HepG2 (cell line): ENCODE results near the gene MAD2L2. TPM values are rescaled to one million over a fixed set of nuclear protein-coding genes. Genes with fewer than 3 reads are reported as not detected.

ENCODE experiments used
- ATAC-seq: fragments of 200-7000 bp; cut with Tn5 transposase; 3 replicates; pipeline ENCODE4 v1.9.1; 2020; ENCODE audit warnings: mild to moderate bottlenecking, moderate library complexity
- BruUV-seq: library from RNA; stranded (reverse); fragments of 400-500 nt; replicated peaks from 2 replicates; lab custom pipeline; 2021; lab: Mats Ljungman, UMichigan
- CTCF ChIA-PET: fragments of 300-600 bp; formaldehyde crosslinking; extraction: SDS; loops from one replicate; lab custom pipeline; 2021; ENCODE audit warnings: low total read pairs, inconsistent platforms, low intra/inter-chr PET ratio; lab: Yijun Ruan, JAX
- POLR2A ChIA-PET: fragments of 350-600 bp; sonication (Branson Sonifier 250); formaldehyde crosslinking; loops from one replicate; lab custom pipeline; 2020; ENCODE audit warnings: antibody characterized with exemption, inconsistent platforms; lab: Yijun Ruan, JAX
- DNase-seq: peaks from one replicate; pipeline ENCODE4 v3.0.0-alpha.2; 2015; ENCODE audit warnings: low spot score
- FAIRE-seq: peaks from 3 replicates; lab custom pipeline; 2011; peaks lifted over from hg19 to GRCh38; lab: Jason Lieb, UNC
- H2AFZ ChIP-seq: one replicate; pipeline ENCODE4 v1.6.1; 2011; ENCODE audit warnings: low read length, inconsistent platforms
- H3K27ac ChIP-seq: fragments of 300-600 bp; 3 replicates; pipeline ENCODE4 v1.8.0; 2011; ENCODE audit warnings: mixed run types, mild to moderate bottlenecking, mixed read lengths, low read length, inconsistent platforms; ENCODE audit not compliant: insufficient read depth; ENCODE audit errors: extremely low read length
- H3K27me3 ChIP-seq, 2 experiments: fragments of 200-600 bp in 1 of 2; 2 replicates in 1 of 2; 3 replicates in 1 of 2; pipeline versions ENCODE4 v1.6.0 to v1.8.0; 2011; ENCODE audit warnings: low read length in 2 of 2, mild to moderate bottlenecking in 2 of 2, moderate library complexity in 2 of 2, inconsistent platforms in 1 of 2; ENCODE audit not compliant: insufficient read depth in 2 of 2, control insufficient read depth in 1 of 2
- H3K36me3 ChIP-seq, 2 experiments: fragments of 200-600 bp in 1 of 2; replicated peaks in 1 of 2; 2 replicates in 1 of 2; 3 replicates in 1 of 2; pipeline versions ENCODE4 v1.5.1 to v1.8.0; 2011; ENCODE audit warnings: low read length in 2 of 2, inconsistent platforms in 1 of 2; ENCODE audit not compliant: insufficient read depth in 2 of 2, control insufficient read depth in 1 of 2
- H3K4me1 ChIP-seq: 2 replicates; pipeline ENCODE4 v1.5.1; 2012; ENCODE audit warnings: low read length, inconsistent platforms; ENCODE audit not compliant: insufficient read depth
- H3K4me2 ChIP-seq: 2 replicates; pipeline ENCODE4 v1.6.0; 2011; ENCODE audit warnings: low read depth, low read length, inconsistent platforms
- H3K4me3 ChIP-seq, 3 experiments: fragments of 200-600 bp in 1 of 3; sonication (generic), shearing (Covaris generic) in 1 of 3; replicated peaks in 1 of 3; 2 replicates each; pipeline ENCODE4 v1.5.1; 2011 to 2016; ENCODE audit warnings: low read length in 3 of 3, inconsistent platforms in 2 of 3, low read depth in 2 of 3, mild to moderate bottlenecking in 2 of 3, control low read depth in 1 of 3, mixed read lengths in 1 of 3; ENCODE audit not compliant: insufficient read depth in 1 of 3
- H3K79me2 ChIP-seq: one replicate; pipeline ENCODE4 v1.6.1; 2011; ENCODE audit warnings: low read length, inconsistent platforms; ENCODE audit not compliant: insufficient read depth
- H3K9ac ChIP-seq: 2 replicates; pipeline ENCODE4 v1.6.0; 2011; ENCODE audit warnings: mild to moderate bottlenecking, low read depth, low read length, inconsistent platforms; ENCODE audit not compliant: insufficient read depth
- H3K9me3 ChIP-seq: 2 replicates; pipeline ENCODE4 v1.5.1; 2012; ENCODE audit warnings: mild to moderate bottlenecking, low read length
- H4K20me1 ChIP-seq: 2 replicates; pipeline ENCODE4 v1.6.0; 2011; ENCODE audit warnings: inconsistent platforms, mild to moderate bottlenecking, low read length, moderate library complexity; ENCODE audit not compliant: insufficient read depth
- HNRNPL ChIP-seq: fragments of 200-400 bp; formaldehyde crosslinking; IDR thresholded peaks from 2 replicates; pipeline ENCODE4 v1.6.1; 2017; ENCODE audit warnings: mild to moderate bottlenecking, low read depth, low read length
- KDM3A ChIP-seq: IDR thresholded peaks from 2 replicates; pipeline ENCODE4 v1.6.1; 2018; ENCODE audit warnings: low read depth, missing compliant biosample characterization
- KDM6A ChIP-seq: IDR thresholded peaks from 2 replicates; pipeline ENCODE4 v1.6.1; 2016; ENCODE audit warnings: low read depth
- RXRB ChIP-seq: IDR thresholded peaks from 2 replicates; pipeline ENCODE4 v1.6.1; 2016; ENCODE audit warnings: borderline replicate concordance, missing genetic modification reagents, missing compliant biosample characterization
- SRY ChIP-seq: sonication (generic); formaldehyde crosslinking; IDR thresholded peaks from 2 replicates; pipeline ENCODE4 v1.8.0; 2022; ENCODE audit warnings: mild to moderate bottlenecking, missing genetic modification reagents
- ZBTB43 ChIP-seq: sonication (generic); formaldehyde crosslinking; conservative IDR thresholded peaks from 2 replicates; pipeline ENCODE4 v1.4.0; 2020; ENCODE audit warnings: missing genetic modification reagents
- ZNF629 ChIP-seq: sonication (generic); formaldehyde crosslinking; conservative IDR thresholded peaks from 2 replicates; pipeline ENCODE4 v1.5.0; 2020; ENCODE audit warnings: missing genetic modification reagents
- ZNF766 ChIP-seq: sonication (generic); formaldehyde crosslinking; IDR thresholded peaks from 2 replicates; pipeline ENCODE4 v1.5.0; 2020; ENCODE audit warnings: missing genetic modification reagents, borderline replicate concordance
- WGBS: methylation state at CpG from one replicate; pipeline ENCODE4 v1.1.6; 2017; ENCODE audit warnings: low lambda C conversion rate; 5-methylcytosine and 5-hydroxymethylcytosine counted together
- in situ Hi-C: cut with HindIII; loops from 2 replicates; pipeline ENCODE4 v1.10.0; 2017; ENCODE audit warnings: low pct_unique_long_range_greater_than_20kb; ENCODE audit not compliant: extremely low pct_ligation_motif_present
- intact Hi-C: fragments of 100-400 bp; cut with micrococcal nuclease; formaldehyde crosslinking; loops from one replicate; pipeline ENCODE4 v1.10.0; 2022; ENCODE audit not compliant: unreplicated experiment
- polyA plus RNA-seq, 8 experiments: library from polyadenylated mRNA; depleted of rRNA in 3 of 8; stranded (reverse) in 7 of 8; unstranded in 1 of 8; fragments of >200 nt; fragmentation: Illumina TruSeq in 4 of 8; extraction: Trizol in 4 of 8; gene quantifications; 2 replicates each; pipeline versions ENCODE4 v1.2.1 to v1.2.3, GENCODE V29; 2011 to 2016; ENCODE audit warnings: low read depth in 4 of 8, missing spikeins in 1 of 8, mixed read lengths in 1 of 8; ENCODE audit not compliant: insufficient read depth in 1 of 8
- total RNA-seq, 5 experiments: library from RNA; depleted of rRNA; stranded (reverse); fragments of >200 nt; fragmentation: Illumina TruSeq; extraction: Trizol; gene quantifications; 2 replicates each; pipeline ENCODE4 v1.2.3, GENCODE V29; 2016; ENCODE audit warnings: low read depth in 1 of 5

Gene MAD2L2
- total and polyA plus RNA-seq, 2 of the 13 experiments (the other 11 are each of a cell fraction or from before 2014, with no cell fraction given) = 51.8 to 53.8 TPM

- no peak for TF ChIP-seq ZBTB43 (CRISPR knock-in tag)
- TF ChIP-seq HNRNPL = peak; percentile 42; the same call in 1 of the 2 replicates
- peak; percentile 68; the same call in 1 of the 2 replicates for TF ChIP-seq KDM6A (CRISPR knock-in tag)
- TF ChIP-seq RXRB = peak; percentile 51
- TF ChIP-seq SRY (CRISPR knock-in tag) = peak; percentile 34; the same call in 1 of the 2 replicates
- TF ChIP-seq KDM3A (CRISPR knock-in tag) = no peak
- TF ChIP-seq, all 625 proteins: peak for 113
These were observed 27.7 kb downstream of the MAD2L2 start (continued) for GRCh38 chr1:11653101-11653860.

DNA sequence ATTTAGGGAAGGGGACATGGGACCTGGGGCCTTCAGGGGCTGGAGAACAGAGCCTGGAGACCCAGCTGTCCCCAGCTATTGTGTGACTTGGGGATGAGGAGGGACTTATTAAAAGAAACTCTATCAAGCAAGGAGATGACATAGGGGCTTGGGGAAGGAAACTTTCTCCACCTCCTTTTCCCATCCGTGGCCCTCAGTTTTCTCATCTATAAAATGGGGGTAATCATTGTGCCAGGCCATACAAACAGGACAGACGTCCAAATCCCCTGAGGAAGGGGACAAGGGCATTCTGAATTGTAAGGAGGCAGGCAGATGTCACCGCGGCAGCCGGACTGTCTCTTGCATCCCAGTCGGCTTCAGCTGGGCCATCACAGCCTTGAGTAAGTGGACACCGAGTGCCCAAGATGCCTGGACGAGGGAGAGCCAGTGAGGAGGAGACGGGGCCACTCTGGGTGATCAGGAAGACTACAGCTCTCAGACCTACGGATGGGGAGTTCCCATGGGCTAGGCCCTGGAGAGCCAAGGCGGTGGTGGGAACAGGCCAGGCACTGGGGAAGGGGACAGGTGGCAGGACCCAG, 28.7 kb downstream of the MAD2L2 start:
- POLR2A ChIA-PET = interaction anchor here (1.5 to 4.0 kb wide), 3 partner anchors 13 to 385 kb away, joined by 5 to 45 read pairs (median 9); partner anchors contain the start of gene FBXO6

More for the DNA sequence above, 28.7 kb downstream of the MAD2L2 start:
- Histone ChIP-seq H2AFZ (no peak overlapping the region), H3K36me3 (peaks cover 2 to 8% of the 10 kb centered on the region in 2 experiments; a peak in 3 of 5 replicates), H4K20me1 (peaks cover 8% of the 10 kb centered on the region), H3K9me3 (no peaks in the 10 kb centered on the region), H3K4me2 (peak overlapping the region; percentile 84), H3K27me3 (no peaks in the 10 kb centered on the region), H3K27ac (peak overlapping the region; percentile 74), H3K4me3 (peak overlapping the region; percentile 41 to 85 (median 61)), H3K79me2 (peaks cover 20% of the 10 kb centered on the region), H3K4me1 (peaks cover 69% of the 10 kb centered on the region), H3K9ac (peak overlapping the region; percentile 65)
- ATAC-seq (no peak), FAIRE-seq (no peak), DNase-seq (no peak)
- CTCF ChIA-PET = no interaction called here
- no TSS peak for BruUV-seq
- 86% methylated on average over 11 of the region's 11 CpGs for WGBS
- in situ Hi-C loops (no loop called here), intact Hi-C loops (loop anchor here (5.0 kb wide), 2 partner anchors 65 to 150 kb away; no protein-coding TSS in a partner anchor)
- TF ChIP-seq ZNF766 (CRISPR knock-in tag) (no peak), ZNF629 (CRISPR knock-in tag) (peak; percentile 86)
